ENCODE measurements around the gene GRK1. TPM values are rescaled to one million over a fixed set of nuclear protein-coding genes. Genes with fewer than 3 reads are reported as not detected.

Gene GRK1
- total RNA-seq, 2 experiments from 2014 or later = 0.07 to 0.09 TPM

- no peaks in the 10 kb centered on the region for H3K36me3 Mint-ChIP-seq (ENCODE audit: low read depth)
- intact Hi-C loops (cut with micrococcal nuclease) = no loop called here
- peaks cover 3% of the 10 kb centered on the region for H3K4me1 Mint-ChIP-seq (ENCODE audit: low read depth)
Observed at GRCh38 chr13:113748101-113748861, 81.3 kb downstream of the GRK1 start.

GRCh38 chr13:113748862-113749451 is 81.9 kb downstream of the GRK1 start:
- intact Hi-C loops (cut with micrococcal nuclease) = no loop called here
- H3K9me3 Mint-ChIP-seq = peaks cover 8% of the 10 kb centered on the region
- DNase-seq = no peak
- no peak for TF ChIP-seq CTCF (IDR thresholded peaks at IDR 0.05)
- POLR2A ChIA-PET = no interaction called here
- no peaks in the 10 kb centered on the region for H3K36me3 Mint-ChIP-seq (ENCODE audit: low read depth)
- ATAC-seq = no peak
- CTCF ChIA-PET = no interaction called here
- H3K27ac Mint-ChIP-seq = no peak overlapping the region
- H3K27me3 Mint-ChIP-seq = peaks cover 2% of the 10 kb centered on the region
- no peak overlapping the region for H3K4me3 Mint-ChIP-seq
- peaks cover 3% of the 10 kb centered on the region for H3K4me1 Mint-ChIP-seq (ENCODE audit: low read depth)

More at GRCh38 chr13:113748101-113748861, 81.3 kb downstream of the GRK1 start:
- DNase-seq (no peak), ATAC-seq (no peak)
- POLR2A ChIA-PET = no interaction called here
- Mint-ChIP-seq H3K27me3 (peaks cover 2% of the 10 kb centered on the region), H3K4me3 (no peak overlapping the region), H3K27ac (no peak overlapping the region), H3K9me3 (peaks cover 8% of the 10 kb centered on the region)
- TF ChIP-seq CTCF (IDR thresholded peaks at IDR 0.05) = no peak
- CTCF ChIA-PET = no interaction called here

- Mint-ChIP-seq H3K36me3 (ENCODE audit: low read depth) (no peaks in the 10 kb centered on the region), H3K27me3 (peaks cover 2% of the 10 kb centered on the region), H3K4me3 (no peak overlapping the region), H3K9me3 (peaks cover 8% of the 10 kb centered on the region), H3K27ac (no peak overlapping the region), H3K4me1 (ENCODE audit: low read depth) (peaks cover 3% of the 10 kb centered on the region)
- intact Hi-C loops (cut with micrococcal nuclease) = no loop called here
- ATAC-seq (no peak), DNase-seq (no peak)
- no peak for TF ChIP-seq CTCF (IDR thresholded peaks at IDR 0.05)
- ChIA-PET CTCF (no interaction called here), POLR2A (no interaction called here)
Observed at GRCh38 chr13:113749507-113749906, 82.5 kb downstream of the GRK1 start.

GRCh38 chr13:113749967-113750366 is 82.9 kb downstream of the GRK1 start:
- Mint-ChIP-seq H3K36me3 (ENCODE audit: low read depth) (no peaks in the 10 kb centered on the region), H3K4me1 (ENCODE audit: low read depth) (no peaks in the 10 kb centered on the region), H3K27ac (no peak overlapping the region), H3K27me3 (no peaks in the 10 kb centered on the region), H3K4me3 (no peak overlapping the region), H3K9me3 (peaks cover 8% of the 10 kb centered on the region)
- POLR2A ChIA-PET = no interaction called here
- no peak for TF ChIP-seq CTCF (IDR thresholded peaks at IDR 0.05)
- no peak for DNase-seq
- no peak for ATAC-seq
- intact Hi-C loops (cut with micrococcal nuclease) = no loop called here
- CTCF ChIA-PET = no interaction called here

- no peak for ATAC-seq
- POLR2A ChIA-PET = no interaction called here
- Mint-ChIP-seq H3K27me3 (no peaks in the 10 kb centered on the region), H3K4me1 (ENCODE audit: low read depth) (no peaks in the 10 kb centered on the region), H3K4me3 (no peak overlapping the region), H3K9me3 (peaks cover 8% of the 10 kb centered on the region), H3K27ac (no peak overlapping the region), H3K36me3 (ENCODE audit: low read depth) (no peaks in the 10 kb centered on the region)
- no peak for DNase-seq
- CTCF ChIA-PET = no interaction called here
- no peak for TF ChIP-seq CTCF (IDR thresholded peaks at IDR 0.05)
- intact Hi-C loops (cut with micrococcal nuclease) = no loop called here
Observed at GRCh38 chr13:113750554-113751399, 83.8 kb downstream of the GRK1 start.

Measured in activated CD8-positive, alpha-beta T cell treated with anti-CD3 and anti-CD28 coated beads for 36 hours (primary cell).